HG03442 (cell line): Measurements from ENCODE around the gene IRF9.

Experiments
- ATAC-seq: cut with Tn5 transposase; IDR thresholded peaks from one replicate; pipeline ENCODE4 v1.9.1; 2021; ENCODE audit warnings: mild to moderate bottlenecking, moderate library complexity; ENCODE audit not compliant: unreplicated experiment

The IRF9 gene, protein sequence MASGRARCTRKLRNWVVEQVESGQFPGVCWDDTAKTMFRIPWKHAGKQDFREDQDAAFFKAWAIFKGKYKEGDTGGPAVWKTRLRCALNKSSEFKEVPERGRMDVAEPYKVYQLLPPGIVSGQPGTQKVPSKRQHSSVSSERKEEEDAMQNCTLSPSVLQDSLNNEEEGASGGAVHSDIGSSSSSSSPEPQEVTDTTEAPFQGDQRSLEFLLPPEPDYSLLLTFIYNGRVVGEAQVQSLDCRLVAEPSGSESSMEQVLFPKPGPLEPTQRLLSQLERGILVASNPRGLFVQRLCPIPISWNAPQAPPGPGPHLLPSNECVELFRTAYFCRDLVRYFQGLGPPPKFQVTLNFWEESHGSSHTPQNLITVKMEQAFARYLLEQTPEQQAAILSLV

DNA sequence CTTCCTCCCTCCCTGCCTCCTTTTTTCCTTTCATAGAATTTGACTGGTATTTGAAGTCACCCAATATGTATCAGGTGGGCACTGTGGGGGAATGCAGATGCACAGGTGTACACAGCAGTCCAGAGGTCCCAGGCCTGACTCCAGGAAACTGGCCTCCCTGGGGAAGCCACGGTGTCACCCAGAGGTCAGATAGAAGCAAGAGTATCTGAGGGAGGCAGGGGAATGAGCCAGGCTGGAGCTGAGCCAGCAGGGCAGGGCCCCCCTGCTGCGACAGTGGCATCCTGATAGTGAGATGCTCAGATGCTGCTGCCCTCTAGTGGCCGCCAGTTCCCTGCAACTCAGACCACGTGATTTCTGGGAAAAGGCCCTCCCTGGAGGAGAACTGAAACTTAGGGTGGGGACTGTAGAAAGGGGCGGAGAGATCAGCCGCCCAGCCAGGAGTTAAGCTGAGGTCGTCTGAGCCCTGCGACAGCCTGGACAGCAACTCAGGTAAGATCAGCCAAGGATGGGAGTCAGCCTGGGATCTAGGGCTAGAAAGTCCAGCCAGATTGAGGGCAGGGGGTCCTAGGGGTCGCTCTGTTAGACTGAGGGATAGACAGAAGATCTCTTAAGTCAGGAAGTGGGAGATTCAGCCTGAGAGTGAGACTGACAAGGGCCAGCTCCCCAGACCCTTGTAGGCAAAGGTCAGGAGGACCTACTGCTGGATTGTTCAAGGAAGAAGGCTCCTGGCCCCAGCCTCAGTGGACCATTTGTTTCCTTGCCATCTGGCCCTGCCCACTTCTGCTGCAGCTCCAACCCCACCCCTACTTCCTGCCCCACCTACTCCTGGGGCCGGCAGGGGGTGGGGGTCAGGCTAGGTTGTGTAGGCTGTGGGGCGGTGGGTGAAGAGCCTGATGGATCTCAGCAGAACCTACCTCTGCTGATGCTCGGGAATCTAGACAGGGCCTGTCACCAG is at the start of gene IRF9:
Gene IRF9 (plus strand): TSS at position 416 of the 955 bp plus-strand sequence. CDS start 880 bp downstream, outside the sequence.
- peak; percentile 79 for ATAC-seq

DNA sequence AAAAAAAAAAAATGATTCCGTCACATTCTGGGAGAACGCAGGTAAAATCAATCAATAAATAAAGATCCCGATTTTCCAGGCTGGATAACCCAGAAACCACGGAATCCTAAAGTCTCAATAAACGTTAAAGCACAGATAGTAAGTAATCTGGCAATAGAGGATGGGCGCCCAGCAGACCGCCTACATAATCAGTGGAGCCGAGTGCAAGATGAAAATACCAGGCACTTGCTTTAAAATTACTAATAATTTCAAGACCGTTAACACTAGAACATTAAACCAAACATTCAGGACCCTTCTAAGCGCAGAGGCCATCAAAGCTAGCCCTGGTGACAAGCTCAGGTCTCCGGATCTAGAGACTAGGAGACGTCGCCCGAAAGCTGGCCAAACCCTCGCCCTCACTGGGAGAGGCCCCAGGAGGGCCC is 47.7 kb upstream of the IRF9 start:
- ATAC-seq = no peak

DNA sequence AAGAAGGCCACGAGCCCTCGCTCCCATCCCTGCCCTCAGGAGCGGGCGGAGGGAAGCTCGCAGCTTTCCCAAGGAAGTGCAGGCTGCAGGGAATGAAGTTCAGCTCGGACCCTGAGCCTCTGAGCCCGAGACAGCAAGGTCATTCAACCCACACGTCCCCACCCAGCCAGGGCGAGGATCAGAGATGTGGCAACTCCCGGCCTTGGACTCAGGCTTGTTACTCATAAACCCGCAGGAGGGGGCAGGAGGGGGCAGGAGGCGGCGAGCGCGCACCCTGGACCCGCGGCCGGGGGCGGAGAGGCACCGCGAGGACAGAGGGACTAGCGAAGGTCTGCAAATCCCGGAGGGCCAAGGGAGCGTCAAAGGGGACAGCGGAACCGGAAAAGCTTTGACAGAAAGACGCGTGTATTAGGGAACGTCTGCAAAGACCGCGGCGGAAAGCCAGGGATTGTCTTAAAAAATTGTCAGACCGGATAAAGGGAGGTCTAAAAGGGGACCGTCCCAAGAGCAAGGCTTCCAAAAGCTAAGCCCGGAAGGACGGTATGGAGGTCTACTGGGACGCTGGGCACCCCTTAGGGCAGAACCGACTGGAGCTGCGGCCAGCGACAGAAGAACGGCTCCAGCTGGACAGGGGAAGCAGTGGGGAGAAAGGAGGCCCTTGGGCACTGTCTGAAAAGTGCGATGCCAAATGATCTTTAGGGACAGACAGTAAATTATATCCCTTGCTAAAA is 47.1 kb upstream of the IRF9 start:
- ATAC-seq = peak; percentile 25

DNA sequence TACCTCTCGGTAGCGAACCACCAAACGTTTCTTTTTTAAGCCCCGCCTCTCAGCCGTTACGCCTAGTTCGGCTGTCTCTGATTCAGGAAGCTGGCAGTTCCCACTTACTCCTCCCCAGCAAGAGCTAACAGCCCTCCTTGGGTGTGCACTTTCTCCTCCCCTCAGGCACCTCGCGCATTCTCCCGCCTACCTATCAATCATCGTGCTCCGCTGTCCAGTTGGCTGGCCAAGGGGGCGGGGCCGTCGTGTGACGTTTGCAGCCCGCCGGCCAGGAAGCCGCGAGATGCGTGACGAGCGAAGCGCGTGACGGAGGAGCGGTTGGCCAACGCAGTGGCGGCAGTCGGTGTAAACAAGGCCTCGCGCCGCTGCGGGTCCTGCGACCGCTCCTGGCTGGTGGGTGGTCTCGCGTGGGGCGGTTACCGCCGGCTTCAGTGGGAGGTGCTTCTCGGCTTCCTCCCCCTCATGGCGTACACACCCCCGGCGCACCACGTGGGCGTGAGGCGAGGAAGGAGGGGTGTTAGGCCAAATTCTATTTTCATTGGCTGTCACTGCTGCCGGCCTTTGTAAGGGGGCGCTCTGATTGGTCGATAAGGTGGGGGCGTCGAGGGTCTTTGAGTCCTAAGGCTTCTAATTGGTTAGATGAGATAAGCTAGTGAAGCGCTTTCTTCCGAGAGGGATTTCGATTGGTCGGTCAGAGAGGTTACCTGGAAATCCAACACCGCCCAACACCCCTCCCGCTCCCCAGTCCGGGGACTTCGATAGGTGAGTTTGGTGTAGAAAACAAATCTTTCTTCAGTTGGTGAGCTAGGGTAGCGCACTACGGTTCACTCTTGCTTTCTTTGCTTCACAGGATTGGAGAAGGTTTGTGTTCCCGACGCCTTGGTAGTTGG is 46.3 kb upstream of the IRF9 start, which contains the start of the genes DCAF11 and NRL:
Gene DCAF11 (plus strand): TSS at position 246 of the 890 bp plus-strand sequence. CDS start 818 bp downstream, outside the sequence.
Gene NRL (minus strand): TSS at position 418 of the 890 bp plus-strand sequence. CDS start 32,101 bp downstream, outside the sequence.
- peak; percentile 82 for ATAC-seq

DNA sequence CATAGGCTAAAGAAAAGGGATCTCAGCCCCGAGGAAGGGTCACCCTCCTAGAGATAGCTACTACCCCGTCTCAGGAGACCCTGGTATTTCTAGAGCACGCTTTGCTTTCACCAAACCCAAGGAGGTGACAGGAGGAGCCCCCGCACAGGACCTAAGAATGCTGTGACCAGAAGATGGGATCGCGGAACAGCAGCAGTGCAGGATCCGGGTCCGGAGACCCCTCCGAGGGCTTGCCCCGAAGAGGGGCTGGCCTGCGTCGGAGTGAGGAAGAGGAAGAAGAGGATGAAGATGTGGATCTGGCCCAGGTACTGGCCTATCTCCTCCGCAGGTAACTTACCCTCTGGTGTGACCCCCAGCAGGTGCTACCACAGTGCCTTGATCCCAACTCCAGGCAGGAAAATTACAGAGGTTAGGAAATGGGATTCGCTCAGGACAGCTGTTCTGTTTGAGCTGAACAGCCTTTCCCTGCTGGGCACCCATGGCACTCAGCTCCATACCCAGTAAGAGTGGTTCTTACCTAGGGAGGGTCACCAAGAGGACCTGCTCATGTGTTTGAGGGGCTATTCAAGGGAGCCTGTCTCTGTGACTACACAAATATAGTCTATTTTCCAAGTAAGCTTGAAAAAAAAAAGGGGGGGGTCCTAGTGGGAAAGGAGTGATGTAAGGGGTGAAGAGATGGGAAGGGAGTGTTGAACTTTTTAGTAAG is 45.5 kb upstream of the IRF9 start:
- no peak for ATAC-seq

DNA sequence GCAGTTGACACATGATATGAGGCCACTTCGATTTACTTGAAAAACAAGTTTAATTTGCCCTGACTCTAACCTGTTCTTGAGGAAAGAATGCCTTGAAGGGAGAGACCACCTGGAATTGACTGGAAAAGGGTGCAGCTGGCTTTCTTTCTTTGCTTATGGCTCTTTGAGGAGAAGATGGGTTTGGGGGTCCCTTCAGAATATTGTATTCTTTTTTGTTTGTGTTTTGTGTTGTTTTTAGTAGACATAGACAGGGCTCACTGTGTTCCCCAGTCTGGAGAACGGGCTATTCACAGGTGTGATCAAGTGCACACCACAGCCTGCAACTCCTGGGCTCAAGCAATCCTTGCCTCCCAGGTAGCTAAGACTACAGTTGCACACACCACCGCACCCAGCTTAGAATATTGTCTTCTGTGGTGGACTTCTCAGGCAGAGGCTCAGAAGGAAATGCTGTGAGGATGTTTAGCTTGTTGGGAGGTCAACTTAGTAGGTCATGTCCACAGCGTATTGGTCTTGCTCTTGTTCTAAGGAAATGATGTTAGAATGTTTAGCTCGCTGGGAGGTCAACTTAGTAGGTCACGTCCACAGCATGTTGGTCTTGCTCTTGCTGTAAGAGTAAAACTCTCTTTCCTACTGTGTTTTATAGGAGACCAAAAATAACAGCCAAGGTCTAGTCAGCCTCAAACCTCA is 44.8 kb upstream of the IRF9 start:
- no peak for ATAC-seq

DNA sequence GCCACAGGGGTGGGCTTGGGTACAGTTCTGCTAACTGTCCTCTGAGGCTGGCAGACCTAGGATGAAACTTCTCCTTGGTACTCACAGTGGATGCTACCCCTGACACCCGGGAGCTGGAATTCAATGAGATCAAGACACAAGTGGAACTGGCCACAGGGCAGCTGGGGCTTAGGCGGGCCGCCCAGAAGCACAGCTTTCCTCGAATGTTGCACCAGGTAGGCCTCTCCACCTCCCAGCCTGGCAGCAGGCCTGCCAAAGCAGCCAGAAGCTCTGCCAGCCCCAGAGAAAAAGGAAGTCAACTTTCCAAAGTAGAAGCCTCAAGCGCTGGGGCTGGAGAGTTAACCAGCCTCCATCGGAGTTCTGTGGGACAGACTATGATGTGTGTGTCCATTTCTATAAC is 43.9 kb upstream of the IRF9 start:
- no peak for ATAC-seq

DNA sequence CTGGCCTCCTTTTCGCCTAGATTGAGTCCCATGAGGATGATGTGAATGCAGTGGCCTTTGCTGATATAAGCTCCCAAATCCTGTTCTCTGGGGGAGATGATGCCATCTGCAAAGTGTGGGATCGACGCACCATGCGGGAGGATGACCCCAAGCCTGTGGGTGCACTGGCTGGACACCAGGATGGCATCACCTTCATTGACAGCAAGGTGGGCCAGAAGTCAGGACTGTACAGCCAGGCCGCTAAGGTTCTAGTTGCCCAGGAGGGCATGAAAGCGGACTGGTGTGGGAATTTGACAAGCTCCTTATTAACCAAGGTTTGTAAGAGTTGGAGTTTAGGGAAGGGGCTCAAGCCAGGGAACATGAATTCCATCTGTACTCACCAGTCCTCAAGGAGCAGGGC is 41.4 kb upstream of the IRF9 start:
- ATAC-seq = no peak

DNA sequence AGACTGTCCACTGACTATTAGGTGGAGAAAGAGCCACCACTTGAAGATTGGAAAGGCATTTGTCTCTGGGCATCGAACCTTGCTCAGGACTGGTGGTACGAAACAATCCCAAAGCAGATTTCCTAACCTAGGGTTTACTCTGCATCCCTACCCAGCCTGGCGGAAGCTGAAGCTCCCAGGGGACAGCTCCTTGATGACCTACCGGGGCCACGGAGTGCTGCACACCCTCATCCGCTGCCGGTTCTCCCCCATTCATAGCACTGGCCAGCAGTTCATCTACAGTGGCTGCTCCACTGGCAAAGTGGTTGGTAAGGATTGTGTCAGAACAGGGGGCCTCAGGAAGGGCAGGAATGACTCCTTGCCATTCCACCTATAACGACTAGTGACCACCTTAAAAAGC is 39.9 kb upstream of the IRF9 start:
- no peak for ATAC-seq

DNA sequence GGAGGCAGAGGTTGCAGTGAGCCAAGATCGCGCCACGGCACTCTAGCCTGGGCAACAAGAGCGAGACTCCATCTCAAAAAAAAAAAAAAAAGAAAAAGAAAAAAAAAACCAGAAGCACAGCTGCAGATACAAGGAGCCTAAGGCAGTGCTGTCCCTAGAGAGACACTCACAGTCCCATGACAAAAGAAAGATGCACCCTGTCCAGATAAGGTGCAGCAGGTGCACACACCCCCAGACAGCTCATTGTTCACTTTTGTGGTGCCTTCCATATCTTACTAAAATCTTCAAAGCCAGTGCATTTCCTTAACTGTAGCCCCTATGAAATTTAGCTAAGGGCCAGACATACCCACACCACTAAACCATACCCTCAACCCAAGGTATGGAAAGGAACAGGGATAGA is 38.6 kb upstream of the IRF9 start:
- ATAC-seq = no peak

DNA sequence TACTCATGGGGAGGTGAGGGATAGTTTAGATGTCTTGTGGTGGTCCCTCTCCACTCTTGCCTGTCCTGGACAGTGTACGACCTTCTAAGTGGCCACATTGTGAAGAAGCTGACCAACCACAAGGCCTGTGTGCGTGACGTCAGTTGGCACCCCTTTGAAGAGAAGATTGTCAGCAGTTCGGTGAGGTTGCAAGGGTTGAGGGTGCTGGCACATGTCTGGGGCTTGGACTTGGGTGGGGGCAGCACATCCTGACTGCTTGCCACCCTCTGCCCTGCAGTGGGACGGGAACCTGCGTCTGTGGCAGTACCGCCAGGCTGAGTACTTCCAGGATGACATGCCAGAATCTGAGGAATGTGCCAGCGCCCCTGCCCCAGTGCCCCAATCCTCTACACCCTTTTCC is 38.2 kb upstream of the IRF9 start:
- ATAC-seq = no peak

DNA sequence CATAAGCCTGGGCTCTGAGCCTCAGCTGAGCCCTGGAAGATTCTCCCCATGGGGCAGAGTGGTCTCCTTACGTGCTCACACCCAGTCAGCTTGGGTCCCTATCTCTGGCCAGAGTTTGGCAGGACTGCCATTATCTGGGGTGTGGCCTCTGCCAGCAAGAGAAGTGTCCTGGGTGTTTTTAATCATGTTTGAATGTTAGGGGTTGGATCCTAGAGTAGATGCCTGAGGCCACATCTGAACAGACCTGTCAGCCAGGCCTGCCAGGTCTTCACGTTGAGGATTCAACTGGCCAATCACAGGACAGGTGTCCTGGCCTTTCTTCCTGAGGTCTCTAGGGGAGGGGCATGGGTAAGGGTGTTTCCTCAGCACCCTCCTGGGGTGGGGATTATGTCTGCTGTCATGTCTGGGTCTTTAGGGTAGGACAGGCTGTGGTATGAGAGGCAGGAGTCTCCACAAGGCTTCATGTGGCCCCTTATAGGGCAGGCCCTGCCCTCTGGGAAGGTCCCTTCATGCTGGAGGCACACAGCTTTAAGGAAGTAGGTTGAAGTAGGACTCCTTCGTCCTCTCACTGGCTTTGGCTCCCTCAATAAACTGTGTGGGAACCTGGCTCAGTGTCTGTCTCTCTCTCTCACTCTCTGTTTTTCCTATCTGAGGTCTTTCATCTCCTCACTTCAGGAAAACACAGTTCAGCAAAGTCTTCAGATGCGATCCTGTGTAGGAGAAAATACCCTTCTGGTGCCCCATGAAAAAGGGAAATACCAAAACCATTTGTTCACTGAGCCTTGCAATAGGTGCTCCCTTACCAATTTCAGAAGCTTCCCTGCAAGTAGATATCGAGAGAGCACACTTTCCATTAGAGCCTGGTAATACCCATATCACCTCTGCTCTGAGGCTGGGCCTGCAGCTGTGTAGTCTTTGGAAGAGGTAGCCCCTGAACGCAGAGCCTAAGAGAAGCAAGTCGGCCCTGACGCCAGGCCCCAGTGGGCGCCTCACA is 37.3 kb upstream of the IRF9 start:
- peak; percentile 42 for ATAC-seq

DNA sequence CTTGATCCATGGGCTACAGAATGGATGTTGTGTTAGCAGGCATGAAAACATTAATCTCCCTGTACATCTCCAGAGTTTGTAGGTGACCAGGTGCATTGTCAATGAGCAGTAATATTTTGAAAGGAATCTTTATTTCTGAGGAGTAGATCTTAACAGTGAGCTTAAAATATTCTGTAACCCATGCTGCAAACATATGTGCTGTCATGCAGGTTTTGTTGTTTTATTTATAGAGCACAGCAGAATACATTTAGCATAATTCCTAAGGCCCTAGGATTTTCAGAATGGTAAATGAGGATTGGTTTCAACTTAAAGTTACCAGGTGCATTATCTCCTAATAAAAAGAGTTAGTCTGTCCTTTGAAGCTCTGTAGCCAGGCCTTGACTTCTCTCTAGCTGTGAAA is 34.1 kb upstream of the IRF9 start:
- ATAC-seq = no peak

DNA sequence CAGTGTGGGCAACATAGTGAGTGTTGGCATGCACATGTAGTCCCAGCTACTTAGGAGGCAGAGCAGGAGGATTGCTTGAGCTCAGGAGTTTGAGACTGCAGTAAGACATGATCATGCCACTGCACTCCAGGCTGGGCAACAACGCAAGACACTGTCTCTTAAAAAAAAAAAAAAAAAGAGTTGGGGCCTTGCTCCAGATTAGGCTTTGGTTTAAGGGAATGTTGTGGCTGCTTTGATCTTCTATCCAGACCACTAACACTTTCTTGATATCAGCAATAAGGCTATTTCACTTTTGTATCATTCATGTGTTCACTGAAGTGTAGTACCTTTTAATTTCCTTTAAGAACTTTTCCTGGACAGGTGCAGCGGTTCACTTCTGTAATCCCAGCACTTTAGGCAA is 33.4 kb upstream of the IRF9 start:
- no peak for ATAC-seq

DNA sequence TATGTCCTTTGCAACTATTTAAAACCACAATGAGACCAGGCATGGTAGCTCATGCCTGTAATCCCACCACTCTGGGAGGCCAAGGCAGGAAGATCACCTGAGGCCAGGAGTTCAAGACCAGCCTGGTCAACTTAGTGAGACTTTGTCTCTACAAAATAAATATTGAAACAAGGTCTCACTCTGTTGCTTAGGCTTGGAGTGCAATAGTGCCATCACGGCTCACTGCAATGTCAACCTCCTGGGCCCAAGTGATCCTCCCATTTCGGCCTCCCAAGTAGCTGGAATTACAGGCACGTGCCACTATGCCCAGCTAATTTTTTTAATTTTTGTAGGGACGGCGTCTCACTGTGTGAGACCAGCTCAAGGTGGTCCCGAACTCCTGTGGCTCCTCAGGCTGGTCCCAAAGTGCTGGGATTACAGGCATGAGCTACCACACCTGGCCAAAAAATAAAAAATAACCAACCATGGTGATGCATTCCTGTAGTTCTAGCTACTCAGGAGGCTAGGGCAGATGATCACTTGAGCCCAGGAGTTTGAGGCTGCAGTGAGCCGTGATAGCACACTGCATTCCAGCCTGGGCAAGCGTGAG is 31.6 kb upstream of the IRF9 start:
- ATAC-seq = no peak

DNA sequence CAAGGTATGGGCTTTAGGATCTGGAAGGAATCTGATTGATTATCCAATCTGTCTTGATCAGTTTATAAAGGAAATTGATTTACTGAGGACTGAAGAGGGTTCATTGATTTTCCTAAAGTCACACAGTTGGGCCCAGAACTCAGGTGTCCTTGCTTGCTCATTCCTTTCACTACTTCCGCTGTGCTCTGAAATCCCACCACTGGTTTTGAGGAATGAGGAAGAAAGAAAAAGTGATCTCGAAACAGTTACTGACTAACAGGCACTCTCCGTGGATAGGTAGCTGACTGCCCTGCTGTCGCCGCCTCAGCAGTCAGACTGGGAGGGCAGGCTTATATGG is 30.7 kb upstream of the IRF9 start, which contains the start of gene FITM1:
Gene FITM1 (plus strand): TSS at position 280 of the 337 bp plus-strand sequence. CDS start 905 bp downstream, outside the sequence.
- no peak for ATAC-seq
